NK-92 (cell line): ENCODE data around the gene PA2G4.
A peak's percentile ranks its signal among the peaks of the same experiment; 100 is the strongest.

Experiments
- DNase-seq: peaks from one replicate; lab custom pipeline; 2025; ENCODE audit not compliant: unreplicated experiment; lab: John Stamatoyannopoulos, UW

PA2G4 gene

DNA sequence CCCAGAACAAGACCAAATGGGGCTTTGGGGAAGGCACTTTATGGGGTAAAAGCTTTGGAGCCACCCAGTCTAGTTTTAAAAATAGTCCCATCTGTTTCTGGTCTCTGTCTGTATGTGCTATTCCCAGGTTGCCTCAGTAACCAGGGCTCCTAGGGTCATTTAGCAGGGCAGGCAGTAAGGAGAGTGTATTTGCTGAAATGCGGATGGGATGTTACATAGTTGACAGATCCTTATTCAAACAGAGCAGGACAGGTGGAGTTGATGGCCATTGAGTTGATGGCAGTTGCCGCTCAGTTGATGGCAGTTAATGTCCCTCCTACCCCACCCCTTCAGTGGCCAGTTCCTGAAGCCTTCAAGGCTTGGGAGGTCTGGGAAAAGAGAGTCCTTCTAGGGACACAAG, 18.3 kb downstream of the PA2G4 start:
- DNase-seq = no peak

DNA sequence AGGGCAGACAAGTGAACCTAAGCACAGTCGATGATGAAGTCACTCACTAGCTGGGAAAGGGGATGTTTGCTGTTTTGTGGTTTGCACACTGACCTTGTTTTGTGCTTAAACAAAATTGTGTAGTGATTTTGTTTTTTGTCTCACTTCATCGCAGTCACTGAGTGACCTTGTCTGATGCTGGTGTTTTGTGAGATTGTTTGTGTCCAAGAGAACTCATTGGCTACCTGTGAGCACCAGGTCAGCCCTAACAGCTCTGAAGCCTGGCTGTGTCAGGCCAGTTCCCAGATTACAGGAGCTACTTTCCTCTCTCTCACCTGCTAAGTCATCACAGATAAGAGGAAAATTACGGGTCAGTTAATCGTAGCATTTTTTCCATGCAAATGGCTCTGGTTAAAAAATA, 19.8 kb downstream of the PA2G4 start:
- DNase-seq = no peak

DNA sequence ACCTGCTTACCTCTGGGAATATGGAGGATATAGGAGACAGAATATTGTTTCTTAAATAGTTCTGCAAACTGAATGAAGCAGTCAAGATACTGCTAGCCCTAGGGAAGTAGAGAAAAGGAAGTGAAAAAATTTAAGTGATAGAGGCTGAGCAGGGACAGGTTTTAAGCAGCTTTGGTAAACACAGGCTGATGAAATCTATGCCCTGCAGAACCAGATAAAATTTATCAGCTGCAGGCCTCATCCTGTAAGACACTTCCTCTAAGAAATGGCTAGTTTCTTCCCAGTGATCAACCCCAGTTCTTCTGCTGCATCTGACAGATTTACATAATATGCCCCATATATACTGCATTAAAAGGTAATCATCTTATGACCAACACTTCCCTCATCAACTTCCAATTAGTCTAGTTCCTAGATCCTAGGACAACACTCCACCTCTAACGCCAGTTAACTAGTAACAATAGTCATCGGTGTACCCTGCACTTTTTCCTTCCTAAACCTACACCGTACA, 22.4 kb downstream of the PA2G4 start:
- no peak for DNase-seq

DNA sequence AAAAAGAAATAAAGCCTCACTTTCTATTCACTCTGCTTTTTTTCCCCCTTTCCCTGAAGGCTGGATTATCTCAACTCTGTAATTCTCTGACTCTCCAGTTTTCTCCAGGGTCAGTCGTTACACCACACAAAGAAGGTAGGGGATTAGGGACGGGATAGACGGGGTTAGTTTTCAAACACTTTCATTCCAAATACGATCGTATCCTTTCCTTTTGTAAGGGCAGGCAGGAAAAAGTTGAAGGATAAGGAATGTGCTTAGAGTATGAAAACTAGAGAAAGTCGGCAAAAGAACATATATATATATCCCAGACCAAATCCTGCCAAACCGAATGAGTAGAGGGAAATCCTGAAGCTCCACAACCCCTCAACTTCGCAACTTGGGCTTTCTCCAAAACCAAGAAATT, 23.1 kb downstream of the PA2G4 start:
- no peak for DNase-seq

DNA sequence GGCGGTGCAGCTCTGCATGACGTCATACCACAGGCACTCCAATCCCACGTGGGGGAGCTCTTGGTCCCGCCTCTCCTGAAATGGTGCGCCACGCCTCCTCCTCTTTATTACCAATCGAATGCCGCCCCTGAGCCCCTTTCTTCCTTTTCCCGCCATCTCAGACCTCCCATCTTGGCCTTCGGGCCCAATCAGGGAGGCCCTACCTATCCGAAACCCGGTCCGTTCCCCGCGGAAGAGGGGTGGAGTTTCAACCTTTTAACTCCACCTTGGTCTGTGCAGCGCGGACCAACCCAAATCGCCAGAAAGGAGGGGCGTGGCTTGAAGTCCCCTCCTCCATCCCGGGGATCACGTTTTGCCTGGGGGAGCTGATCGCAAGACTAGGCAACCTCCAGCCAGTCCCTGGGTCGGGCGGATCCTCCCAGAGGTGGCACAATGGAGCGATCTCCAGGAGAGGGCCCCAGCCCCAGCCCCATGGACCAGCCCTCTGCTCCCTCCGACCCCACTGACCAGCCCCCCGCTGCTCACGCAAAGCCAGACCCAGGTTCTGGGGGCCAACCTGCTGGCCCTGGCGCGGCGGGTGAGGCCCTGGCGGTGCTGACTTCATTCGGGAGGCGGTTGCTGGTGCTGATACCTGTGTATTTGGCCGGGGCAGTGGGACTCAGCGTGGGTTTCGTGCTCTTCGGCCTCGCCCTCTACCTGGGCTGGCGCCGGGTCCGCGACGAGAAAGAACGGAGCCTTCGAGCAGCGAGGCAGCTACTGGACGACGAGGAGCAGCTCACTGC, 23.7 kb downstream of the PA2G4 start, which contains the start of gene ESYT1:
Gene ESYT1, plus strand, starts transcription at position 380 of the 782 bp plus-strand sequence. Its CDS starts 53 bp downstream, at position 433.
- DNase-seq = peak; percentile 93

DNA sequence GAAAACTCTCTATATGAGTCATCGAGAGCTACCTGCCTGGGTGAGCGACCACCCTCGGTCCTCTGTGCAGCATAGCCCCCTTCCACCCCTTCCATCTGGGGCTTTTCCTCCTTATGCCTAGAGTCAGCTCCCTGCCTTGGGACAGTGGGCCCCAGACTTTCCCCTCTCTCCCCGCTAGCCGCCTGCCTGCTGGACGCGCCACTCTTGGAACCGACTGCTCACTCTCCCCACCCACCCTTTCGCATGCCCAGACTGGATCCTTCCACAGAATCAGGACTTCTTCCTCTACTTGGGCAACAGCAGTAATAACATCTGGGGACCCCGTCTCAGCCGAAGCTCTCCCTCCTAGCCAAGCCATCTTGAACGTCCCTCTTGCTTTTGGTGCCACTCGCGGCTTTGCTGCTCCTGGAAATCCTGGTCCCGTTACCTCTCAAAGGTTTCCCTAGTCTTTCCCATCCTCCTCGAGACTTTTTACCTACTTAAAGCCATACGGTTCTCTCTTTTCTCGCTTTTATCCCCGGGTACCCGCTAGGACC, 24.4 kb downstream of the PA2G4 start:
- DNase-seq = no peak

DNA sequence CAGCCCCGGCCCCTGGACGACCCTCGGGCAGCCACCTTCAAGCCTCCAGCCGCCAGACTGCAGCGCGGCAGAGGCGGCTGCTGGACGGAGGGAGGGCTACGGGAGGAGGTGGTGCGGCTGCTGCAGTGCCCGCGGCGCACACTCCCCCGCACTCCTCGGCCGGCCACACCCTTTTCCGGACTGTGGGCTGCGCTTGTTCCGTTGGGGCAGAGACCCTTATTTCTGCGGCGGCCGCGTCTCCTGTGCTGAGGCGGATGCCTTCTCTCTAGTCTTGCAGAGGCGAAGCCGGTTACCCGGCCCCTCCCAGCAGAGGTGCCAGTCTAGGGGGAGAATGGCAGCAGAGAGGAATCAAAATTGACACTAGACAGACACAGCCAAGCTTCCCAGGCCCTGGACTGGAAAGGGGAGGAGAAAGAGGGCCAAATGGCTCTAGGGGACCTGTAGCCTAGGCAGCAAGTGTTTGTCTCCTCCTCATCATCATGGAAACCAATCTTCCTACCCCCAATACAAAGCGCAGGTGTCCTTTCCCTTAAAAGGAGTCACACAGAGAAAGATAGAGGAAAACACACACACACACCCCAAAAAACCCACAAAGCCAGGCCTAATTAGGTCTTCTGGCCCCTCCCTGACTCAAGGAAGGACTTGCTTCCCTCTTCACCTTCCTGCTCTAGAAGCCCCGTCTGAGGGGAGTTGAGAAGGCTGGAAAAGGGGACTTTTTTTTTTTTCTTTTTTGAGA, 25.0 kb downstream of the PA2G4 start:
- no peak for DNase-seq

DNA sequence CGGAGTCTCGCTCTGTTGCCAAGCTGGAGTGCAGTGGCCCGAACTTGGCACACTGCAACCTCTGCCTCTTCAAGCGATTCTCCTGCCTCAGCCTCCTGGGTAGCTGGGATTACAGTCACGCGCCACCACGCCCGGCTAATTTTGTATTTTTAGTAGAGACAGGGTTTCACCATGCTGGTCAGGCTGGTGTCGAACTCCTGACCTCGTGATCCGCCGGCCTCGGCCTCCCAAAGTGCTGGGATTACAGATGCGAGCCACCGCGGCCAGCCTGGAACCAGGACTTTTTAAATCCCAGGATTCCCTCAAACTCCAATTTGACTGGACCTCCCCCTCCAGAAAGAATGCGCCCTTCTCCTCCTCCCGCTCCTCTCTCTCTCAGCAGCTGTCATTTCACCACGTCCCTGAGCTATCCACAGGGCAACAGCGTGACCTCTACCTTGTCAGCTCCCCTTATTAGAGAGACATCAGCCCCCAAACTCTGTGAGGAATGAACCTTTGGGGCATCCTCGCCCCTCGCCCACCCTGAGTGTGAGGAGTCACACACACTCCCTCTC, 25.7 kb downstream of the PA2G4 start:
- no peak for DNase-seq

DNA sequence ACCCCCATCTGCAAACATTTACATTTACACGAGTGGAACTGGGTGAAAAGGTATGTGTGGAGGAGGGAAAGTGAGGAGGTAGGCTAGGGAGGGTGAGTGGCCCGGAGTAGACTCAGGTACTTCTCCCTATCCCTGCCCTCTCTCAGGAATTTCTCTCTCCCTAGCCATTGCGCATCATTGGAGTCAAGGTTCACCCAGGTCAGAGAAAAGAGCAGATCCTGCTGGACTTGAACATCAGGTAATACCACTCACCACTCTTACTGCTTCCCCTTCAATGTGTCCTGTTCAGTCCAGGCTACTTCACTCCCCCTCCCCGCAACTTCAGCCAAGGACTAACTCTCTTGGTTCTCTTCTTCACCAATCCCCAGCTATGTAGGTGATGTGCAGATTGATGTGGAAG, 26.5 kb downstream of the PA2G4 start:
- DNase-seq = no peak

DNA sequence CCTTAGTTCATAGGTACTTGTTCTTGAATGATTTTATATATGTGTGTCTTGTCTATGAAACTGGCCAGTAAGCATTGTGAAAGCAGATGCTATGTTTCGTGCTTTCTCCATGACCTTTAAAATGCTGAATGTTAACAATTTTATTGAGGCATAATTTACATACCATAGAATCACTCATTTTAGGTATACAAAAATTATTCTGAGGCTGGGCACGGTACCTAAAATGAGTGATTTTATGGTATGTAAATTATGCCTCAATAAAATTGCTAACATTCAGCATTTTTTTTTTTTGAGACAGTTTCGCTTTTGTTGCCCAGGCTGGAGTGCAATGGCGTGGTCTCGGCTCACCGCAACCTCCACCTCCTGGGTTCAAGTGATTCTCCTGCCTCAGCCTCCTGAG, 30.5 kb downstream of the PA2G4 start:
- DNase-seq = no peak

DNA sequence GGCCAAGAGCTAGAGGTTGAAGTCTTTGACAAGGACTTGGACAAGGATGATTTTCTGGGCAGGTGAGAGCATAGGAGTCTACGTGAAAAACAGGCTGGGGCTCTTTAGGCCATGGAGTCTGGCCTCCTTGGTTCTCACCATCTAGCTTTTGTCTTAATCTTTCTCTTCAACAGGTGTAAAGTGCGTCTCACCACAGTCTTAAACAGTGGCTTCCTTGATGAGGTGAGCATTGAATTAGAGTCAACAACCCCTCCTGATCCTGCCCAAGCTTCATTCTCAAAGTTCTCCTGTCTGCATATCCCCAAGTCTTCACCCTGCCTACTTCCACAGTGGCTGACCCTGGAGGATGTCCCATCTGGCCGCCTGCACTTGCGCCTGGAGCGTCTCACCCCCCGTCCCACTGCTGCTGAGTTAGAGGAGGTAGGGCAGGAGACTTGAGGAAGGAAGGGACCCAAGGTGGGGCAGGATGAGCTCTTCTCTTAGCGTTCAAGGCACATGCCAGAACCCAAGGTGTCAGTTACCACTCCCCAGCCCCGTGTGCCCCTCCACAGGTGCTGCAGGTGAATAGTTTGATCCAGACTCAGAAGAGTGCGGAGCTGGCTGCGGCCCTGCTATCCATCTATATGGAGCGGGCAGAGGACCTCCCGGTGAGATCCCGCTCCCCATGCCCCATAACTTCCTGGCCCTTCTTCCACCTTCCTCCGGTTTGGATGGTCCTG, 33.7 kb downstream of the PA2G4 start:
- no peak for DNase-seq

DNA sequence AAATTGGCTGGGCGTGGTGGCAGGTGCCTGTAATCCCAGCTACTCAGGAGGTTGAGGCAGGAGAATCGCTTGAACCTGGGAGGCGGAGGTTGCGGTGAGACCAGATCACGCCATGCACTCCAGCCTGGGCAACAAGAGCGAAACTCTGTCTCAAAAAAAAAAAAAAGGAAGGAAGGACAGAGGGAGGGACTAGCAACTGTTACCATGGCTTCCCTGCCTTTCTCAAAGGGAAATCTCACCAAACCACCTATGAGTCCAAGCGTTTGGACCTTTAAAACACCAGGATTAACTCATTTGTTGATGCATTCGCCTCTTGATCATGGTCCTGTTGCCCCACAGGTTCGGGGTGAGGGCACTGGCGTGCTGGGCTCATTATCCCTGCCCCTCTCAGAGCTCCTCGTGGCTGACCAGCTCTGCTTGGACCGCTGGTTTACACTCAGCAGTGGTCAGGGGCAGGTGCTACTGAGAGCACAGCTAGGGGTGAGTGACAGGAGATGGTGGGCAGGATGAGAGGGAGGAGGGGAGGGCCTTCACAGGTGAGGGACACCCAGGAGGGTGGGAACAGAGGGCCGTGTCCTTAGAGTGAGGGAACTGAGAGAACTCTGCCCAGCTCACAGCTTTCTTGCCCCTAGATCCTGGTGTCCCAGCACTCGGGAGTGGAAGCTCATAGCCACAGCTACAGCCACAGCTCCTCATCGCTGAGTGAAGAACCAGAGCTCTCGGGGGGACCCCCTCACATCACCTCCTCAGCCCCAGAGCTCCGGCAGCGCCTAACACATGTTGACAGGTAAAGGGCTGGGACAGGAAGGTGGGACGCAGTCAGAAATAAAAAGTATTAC, 37.8 kb downstream of the PA2G4 start:
- no peak for DNase-seq

DNA sequence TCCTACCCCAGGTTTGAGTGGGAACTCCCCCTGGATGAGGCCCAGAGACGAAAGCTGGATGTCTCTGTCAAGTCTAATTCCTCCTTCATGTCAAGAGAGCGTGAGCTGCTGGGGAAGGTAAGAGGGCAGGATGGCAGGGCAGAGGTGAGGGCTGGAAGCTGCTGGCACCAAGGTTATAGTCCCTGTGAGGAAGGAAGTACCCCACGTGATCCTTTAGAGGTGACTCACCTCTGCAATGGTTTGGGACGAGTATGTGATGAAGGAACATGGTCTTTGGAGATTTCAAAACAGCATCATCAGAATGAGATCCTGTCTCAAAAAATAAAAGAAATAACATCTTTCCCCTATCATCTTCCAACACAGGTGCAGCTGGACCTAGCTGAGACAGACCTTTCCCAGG, 38.9 kb downstream of the PA2G4 start:
- no peak for DNase-seq

DNA sequence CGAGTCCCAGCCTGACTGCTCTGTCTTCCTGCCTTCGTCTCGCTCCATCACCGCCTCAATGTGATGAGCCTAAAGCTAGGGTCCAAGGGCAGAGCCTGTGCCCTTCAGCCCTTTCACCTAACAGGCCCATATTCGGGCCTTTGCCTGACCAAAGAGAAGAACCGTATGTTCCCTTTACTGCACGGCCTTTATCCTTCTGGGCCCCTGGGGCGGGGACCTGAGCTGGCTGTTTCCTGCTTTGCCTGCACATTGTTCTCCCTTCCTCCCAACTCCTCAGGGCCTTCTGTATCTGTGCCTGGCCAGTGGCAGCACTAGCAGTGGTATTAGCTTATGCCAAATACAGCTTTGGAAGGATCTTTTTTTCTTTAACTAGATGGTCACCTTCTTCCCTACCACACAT, 39.5 kb downstream of the PA2G4 start:
- DNase-seq = no peak

DNA sequence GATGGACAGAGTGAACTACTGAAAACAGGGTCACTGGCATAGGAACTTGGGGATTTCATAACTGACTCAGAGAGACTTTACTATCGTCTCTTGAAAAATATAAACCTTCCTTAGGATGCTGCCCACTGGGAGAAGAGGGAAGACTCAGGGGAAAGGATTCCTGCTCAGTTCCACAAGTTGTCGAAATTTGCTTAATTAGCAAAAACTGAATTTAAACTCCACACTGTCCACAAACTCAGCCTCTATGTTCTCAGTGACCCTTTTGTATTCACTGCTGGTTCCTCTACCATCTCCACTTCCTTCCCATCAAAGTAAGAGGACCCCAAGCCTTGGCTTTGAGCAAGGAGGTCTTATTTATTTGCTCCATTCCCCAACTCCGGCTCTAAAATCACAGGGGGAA, 40.9 kb downstream of the PA2G4 start:
- DNase-seq = no peak

DNA sequence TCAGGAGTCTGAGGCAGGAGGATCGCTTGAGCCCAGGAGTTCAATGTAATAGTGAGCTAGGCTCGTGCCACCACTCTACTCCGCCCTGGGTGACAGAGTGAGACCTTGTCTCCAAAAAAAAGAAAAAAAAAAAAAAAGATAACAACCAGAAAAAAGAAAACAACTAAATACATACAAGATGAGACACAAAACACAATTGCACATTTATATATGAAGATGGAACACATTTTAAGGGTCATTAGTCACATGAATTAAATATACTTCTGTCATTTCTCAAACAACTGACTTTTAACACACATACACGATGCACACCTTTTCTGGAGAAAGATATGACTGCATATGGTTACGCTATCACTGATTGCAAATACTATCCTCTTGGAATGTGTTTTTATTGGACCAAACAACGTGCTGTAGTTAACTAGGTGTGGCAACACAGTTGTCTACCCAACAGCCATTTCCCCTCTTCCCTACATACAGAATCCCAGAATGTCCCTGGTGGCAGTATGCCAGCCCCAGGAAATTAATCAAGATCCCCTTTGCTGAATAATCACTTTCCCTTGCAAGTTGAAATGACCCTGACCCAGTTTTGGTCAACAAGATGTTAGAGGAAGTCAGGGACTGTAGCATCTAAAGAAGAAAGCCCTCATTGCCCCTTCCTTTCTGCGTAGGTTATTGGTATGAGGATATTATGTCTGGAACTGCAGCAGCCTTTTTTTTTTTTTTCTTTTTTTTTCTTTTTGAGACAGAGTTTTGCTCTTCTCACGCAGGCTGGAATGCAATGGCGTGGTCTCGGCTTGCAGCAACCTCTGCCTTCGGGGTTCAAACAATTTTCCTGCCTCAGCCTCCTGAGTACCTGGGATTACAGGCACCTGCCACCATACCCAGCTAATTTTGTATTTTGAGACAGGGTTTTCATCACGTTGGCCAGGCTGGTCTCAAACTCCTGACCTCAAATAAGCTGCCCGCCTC, 42.4 kb downstream of the PA2G4 start:
- DNase-seq = no peak

DNA sequence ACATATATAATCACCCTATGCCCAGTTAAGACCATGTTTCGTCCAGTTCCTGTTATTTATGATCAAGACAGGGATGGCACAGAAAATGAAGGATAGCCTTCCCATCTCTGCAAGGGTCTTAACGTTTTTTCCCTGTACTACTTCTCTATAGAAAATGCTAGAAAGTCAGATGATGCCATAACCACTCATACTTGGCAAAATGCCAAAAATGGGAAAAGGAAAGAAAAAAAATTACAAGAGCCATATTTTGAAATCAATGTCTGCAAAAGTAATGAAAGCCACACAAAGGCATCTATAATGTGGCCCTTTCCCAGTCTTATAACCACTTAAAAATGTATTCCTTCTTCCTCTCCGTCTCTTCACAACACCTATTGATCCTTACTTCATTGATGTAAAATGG, 46.2 kb downstream of the PA2G4 start:
- DNase-seq = no peak

DNA sequence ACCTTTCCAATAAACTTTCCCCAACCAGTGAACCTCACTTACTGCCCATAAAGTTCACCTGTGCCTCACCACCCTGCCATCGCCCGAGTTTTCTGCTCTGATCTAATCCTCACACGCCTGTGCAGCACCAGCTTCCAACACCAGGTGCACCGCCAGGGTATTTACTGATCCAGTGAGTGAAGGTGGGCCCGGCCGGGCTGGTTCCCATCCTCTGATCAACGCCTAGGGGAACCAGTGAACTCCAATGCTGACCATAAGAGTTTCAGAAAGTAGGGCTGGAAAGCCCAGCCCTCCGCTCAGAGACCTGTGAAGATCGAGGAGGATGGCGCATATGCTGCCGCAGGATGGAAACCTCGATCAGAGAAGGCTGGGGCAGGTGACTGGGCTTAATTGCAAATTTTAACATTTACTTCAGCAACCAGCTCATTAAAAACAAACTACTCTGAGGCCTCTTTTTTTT, 47.3 kb downstream of the PA2G4 start:
- DNase-seq = no peak
